HG02571 (cell line): ENCODE measurements around the gene ATP6V1A.

ENCODE experiments used
- ATAC-seq: cut with Tn5 transposase; IDR thresholded peaks from one replicate; pipeline ENCODE4 v1.9.1; 2021; ENCODE audit warnings: mild to moderate bottlenecking, moderate library complexity; ENCODE audit not compliant: unreplicated experiment

ATP6V1A gene

DNA sequence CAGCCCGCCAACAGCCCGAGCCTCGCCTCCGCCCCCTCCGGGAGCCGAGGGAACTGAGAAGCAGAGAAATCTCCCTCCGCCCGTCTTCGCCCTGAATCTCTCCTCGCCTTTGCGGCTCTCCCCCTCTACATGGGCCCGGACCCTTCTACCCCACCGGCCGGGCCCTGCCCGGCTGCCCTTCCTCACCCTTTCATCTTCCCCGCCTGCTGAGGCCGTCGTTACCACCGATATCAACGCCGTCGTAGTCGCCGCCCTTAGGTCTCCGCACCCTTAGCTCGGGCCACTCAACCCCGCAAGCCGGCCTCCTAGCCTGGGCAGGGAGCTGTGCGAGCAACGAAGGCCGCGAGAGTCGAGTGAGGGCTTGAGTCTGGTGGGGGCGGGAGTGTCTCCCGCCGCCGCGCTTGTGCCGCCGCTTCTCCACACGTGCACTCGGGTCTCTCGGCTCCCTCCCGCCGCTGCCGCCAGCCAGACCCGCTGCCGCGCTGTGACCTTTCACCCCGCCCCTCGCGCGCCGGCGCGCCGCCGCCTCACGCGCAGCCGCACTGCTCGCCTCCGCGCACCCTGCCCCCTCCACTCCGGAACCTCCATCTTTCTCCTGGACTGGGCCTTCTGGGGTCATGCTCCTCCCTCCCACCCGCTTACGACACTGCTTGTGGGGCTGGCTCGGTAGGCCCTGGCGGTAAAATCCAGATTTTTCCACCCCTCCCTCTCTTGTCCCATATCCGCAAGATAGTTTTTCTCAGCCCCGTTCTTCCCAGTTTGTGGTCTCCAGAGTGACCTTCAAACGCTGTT is 883 bp upstream of the ATP6V1A start, which contains the start of gene NAA50:
NAA50 (minus strand) TSS at position 494 of the 792 bp plus-strand sequence; CDS start at position 194, 300 bp downstream.
- peak; percentile 46 for ATAC-seq

DNA sequence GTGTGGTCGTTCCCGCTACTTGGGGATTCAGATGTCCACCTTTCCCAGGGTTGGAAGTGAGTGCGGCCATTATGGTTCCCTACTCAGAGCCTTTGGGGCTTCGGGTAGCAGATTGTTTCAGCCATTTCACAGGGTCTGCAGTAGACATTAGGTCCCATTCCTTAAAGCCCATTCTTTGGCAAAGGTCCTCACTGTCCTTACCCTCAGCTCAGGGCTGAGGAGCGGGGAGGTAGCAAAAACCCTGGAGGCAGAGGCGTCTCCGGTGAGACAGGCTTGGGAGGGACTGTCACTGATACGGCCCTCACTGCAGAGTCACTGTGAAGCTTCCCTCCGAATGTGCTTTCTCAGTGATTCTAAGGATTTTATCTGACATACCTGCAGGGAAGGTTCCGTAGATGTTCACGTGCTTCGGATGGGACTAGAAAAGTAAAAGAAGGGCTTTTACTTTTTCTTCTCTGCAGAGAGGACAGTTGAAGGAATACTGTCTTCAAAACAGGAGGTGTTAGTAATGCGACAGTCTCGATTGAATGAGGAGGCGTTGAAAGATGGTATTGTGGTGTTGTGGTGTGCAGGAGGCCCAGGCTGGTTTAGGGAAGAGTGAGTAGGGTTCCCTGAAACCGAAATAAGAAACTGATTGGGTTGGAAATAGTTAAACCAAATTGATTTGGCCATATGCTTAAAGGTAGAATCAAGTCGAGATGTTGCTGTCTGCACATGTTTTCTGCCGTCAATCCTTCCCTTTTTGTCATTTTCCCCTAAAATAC is 630 bp downstream of the ATP6V1A start:
- peak; percentile 3 for ATAC-seq

DNA sequence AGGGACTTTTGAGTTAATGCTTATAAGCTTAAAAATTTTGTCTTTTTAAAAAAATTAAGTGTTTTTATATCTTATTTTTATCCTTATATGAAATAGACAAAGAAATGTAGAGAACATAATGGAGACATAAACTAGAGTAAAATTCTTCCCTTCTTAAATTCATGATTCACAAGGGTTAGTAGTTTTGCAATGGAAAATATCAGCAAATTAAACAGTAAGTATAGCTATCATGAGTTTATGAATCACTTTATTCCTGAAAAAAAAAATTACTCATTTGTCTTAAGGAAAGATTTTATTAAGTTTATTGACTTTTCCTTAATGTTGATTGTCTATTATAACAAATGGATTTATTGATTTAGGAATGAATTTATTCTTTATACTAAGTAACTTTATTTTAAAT is 4.3 kb downstream of the ATP6V1A start:
- ATAC-seq: no peak

DNA sequence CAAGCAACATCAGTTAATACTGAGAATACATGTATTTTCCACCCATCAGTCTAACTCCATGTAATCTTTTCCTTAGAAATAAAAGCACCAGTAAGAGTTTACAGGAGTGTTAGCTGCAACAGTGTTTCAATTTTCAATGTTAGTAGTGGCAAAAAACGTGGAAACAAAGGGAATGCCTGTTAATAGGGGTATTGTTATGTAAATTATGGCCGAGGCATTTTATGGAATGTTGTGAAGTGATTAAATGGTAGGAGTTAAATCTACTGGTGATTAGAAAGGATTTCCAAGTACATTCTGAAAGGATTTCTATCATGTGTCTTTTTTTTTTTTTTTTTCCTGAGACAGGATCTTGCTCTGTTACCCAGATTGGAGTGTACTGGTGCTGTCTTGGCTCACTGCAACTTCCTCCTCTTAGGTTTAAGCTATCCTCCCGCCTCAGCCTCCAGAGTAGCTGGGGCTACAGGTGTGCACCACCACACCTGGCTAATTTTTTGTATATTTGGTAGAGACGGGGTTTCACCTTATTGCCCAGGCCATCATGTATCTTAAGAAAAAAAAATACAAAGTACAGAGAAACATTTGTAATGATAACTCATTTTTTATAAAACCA is 6.6 kb downstream of the ATP6V1A start:
- ATAC-seq: no peak

- ATAC-seq: no peak
Observed at GRCh38 chr3:113754494-113755159, 7.8 kb downstream of the ATP6V1A start.

DNA sequence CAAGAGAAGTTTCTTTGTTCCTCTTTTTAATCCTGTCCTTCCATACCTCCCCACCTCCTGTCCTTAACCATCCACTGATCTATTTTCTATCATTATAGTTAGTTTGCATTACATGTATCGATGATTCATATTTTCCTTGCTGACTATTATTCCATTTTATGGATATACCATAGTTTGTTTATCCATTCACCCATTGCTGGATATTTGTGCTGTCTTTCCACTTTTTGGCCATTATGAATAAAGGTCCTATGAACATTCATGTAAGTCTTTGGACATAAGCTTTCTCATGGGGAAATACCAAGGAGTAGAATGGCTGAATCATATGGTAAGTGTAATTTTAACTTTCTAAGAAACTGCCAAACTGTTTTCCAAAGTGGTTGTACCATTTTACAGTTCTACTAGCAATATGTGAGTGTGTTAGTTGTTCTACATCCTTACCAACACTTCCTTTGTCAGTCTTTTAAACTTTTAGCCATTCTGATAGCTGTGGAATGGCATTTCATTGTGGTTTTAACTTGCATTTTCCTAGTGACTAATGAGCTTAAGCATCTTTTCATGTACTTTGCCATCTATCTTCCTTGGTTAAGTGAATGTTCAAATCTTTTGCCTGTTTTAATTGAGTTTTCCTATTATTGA is 11.7 kb downstream of the ATP6V1A start:
- no peak for ATAC-seq

DNA sequence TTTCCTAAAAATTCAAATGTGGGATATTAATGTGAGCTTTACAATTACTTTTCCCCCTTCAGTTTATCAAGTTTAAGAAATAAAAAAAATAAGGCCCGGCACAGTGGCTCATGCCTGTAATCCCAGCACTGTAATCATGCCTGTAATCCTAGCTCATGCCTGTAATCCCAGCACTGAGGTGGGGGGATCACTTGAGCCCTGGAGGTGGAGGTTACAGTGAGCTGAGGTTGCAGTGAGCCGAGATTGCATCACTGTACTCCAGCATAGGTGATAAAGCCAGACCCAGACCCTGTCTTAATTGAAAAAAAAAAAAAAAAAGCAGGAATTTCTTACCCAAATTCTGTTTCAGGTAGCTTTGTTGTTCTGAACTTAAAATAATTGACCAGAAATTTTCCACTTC is 17.9 kb downstream of the ATP6V1A start:
- ATAC-seq: no peak

GRCh38 chr3:113769551-113769950 is 22.7 kb downstream of the ATP6V1A start:
- ATAC-seq: no peak

DNA sequence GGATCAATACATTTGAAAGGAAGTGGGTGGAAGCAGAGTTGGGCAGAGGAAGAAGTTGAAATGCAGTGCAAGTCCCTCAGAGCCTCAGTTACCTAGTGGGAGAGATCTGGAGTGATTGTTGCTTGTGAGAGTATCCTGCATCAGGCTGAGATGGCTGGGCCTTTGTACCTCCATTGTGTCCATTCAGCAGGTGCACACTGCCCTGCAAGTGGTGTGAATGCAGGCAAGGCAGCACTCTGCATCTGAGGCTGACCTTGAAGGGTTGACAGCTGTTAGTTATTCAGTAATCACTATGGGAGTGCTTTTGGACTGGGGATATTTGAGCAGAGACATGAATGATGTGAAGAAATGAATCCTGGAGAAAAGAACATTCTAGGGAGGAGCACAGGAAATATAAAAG is 25.2 kb downstream of the ATP6V1A start:
- no peak for ATAC-seq

DNA sequence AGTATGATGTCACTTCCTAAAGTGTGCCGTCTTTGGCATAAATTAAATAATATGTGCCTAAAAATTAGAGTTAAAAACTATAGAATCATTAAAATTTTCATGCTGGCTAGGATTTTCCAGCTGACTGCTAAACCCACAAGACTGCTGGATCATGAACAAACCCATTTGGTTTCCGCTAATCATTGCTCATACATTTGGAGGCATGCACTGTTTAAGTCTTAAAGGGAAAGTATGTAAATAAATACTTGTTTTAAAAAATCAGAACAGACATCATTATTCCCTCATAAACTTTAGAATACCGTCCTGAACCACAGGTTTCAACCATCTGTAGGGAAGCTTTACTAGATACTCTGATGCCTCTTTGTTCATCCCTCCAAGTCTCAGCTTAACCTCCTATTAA is 26.5 kb downstream of the ATP6V1A start:
- no peak for ATAC-seq

GRCh38 chr3:113775516-113775915 is 28.7 kb downstream of the ATP6V1A start:
- no peak for ATAC-seq

DNA sequence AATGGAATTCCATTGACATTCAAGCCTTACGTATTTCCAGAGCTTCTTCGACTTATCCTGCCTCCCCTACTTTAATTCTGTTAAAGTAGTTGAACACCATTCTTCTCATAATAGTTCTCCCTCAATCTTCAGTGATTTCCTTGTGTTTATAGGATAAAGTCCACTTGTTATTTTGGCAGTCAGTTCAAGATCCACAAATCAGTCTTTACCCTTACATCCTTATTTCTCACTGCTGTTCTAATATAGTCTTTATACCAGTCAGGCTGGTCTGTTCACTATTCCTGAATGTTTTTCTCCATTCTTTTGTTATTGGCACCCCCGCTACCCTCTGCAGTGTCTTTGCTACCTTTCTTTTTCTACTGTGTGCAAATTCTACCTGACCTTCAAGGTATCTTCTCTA is 29.7 kb downstream of the ATP6V1A start:
- ATAC-seq: no peak

GRCh38 chr3:113783463-113783862 is 36.6 kb downstream of the ATP6V1A start:
- peak; percentile 62 for ATAC-seq

GRCh38 chr3:113783980-113784379 is 37.1 kb downstream of the ATP6V1A start:
- ATAC-seq: no peak

GRCh38 chr3:113791381-113791780 is 44.5 kb downstream of the ATP6V1A start:
- no peak for ATAC-seq

- ATAC-seq: no peak
Observed at GRCh38 chr3:113794526-113794925, 47.7 kb downstream of the ATP6V1A start.

- ATAC-seq: no peak
Observed at GRCh38 chr3:113795693-113796092, 48.9 kb downstream of the ATP6V1A start.

DNA sequence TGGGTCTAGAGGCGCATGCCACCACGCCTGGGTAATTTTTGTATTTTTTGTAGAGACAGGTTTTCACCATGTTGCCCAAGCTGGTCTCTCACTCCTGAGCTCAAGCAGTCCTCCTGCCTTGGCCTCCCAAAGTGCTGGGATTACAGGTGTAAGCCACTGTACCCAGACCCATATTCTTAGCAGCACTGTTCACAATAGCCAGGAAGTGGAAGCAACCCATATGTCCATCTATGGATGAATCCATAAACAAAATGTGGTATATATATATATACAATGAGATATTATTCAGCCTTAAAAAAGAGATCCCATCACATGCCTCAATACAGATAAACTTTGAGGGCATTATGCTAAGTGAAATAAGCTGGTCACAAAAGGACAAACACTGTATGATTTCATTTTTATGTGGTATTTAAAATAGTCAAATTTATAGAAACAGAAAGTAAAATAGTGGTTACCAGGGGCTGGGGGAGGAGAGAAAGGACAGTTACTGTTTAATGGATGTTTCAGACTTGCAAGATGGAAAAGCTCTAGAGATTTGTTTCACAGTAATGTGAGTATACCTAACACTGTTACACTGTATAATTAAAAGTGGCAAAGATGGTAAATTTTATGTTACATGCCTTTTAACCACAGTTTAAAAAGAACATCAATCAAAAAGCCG is 56.1 kb downstream of the ATP6V1A start:
- no peak for ATAC-seq

- no peak for ATAC-seq
Observed at GRCh38 chr3:113804661-113805060, 57.8 kb downstream of the ATP6V1A start.

- ATAC-seq: no peak
Observed at GRCh38 chr3:113805249-113805648, 58.4 kb downstream of the ATP6V1A start.
